Endothelial cell of umbilical vein (primary cell): ENCODE results near the gene SPON2. TPM values are rescaled to one million over a fixed set of nuclear protein-coding genes. Genes with fewer than 3 reads are reported as not detected.

Source experiments
- BruUV-seq: library from RNA; stranded (reverse); fragments of 400-500 nt; replicated peaks from 2 replicates; lab custom pipeline; 2021; lab: Mats Ljungman, UMichigan
- CTCF ChIA-PET: fragments of 300-600, 350-600 bp; sonication (Branson Sonifier 250); formaldehyde crosslinking; loops from one replicate; lab custom pipeline; 2021; ENCODE audit warnings: antibody characterized with exemption, inconsistent platforms; lab: Charles Lee
- POLR2A ChIA-PET: fragments of 300-600, 350-600 bp; sonication (Branson Sonifier 250); formaldehyde crosslinking; loops from one replicate; lab custom pipeline; 2021; ENCODE audit warnings: antibody characterized with exemption, inconsistent platforms; lab: Charles Lee
- DNase-seq: peaks from one replicate; pipeline ENCODE4 v3.0.0-alpha.2; 2011; ENCODE audit warnings: low read depth, low spot score
- FAIRE-seq: peaks from 2 replicates; lab custom pipeline; 2011; peaks lifted over from hg19 to GRCh38; lab: Jason Lieb, UNC
- H2AFZ ChIP-seq: 2 replicates; pipeline ENCODE4 v1.6.0; 2012; ENCODE audit warnings: low read depth, low read length, control low read depth, inconsistent platforms
- H3K27ac ChIP-seq: 2 replicates; pipeline ENCODE4 v1.5.1; 2011; ENCODE audit warnings: low read depth, mild to moderate bottlenecking, control low read depth, low read length, moderate library complexity; ENCODE audit not compliant: insufficient read depth
- H3K27me3 ChIP-seq, 2 experiments: 2 replicates each; pipeline versions ENCODE4 v1.6.0 to v1.6.1; 2011; ENCODE audit warnings: low read length in 2 of 2, mixed read lengths in 1 of 2; ENCODE audit not compliant: control insufficient read depth in 2 of 2, insufficient read depth in 2 of 2
- H3K36me3 ChIP-seq, 2 experiments: 2 replicates in 1 of 2; 3 replicates in 1 of 2; pipeline ENCODE4 v1.5.1; 2011; ENCODE audit warnings: low read length in 2 of 2, mild to moderate bottlenecking in 1 of 2, moderate library complexity in 1 of 2; ENCODE audit not compliant: control insufficient read depth in 2 of 2, insufficient read depth in 2 of 2; ENCODE audit errors: extremely low read depth in 1 of 2
- H3K4me1 ChIP-seq: 3 replicates; pipeline ENCODE4 v1.5.1; 2011; ENCODE audit warnings: mild to moderate bottlenecking, low read length; ENCODE audit not compliant: control insufficient read depth, insufficient read depth; ENCODE audit errors: extremely low read depth
- H3K4me2 ChIP-seq: 2 replicates; pipeline ENCODE4 v1.6.1; 2011; ENCODE audit warnings: low read length, control low read depth, mixed read lengths; ENCODE audit not compliant: insufficient read depth
- H3K4me3 ChIP-seq, 3 experiments: fragments of 200-600 bp in 1 of 3; sonication (generic), shearing (Covaris generic) in 1 of 3; replicated peaks in 1 of 3; 2 replicates each; pipeline ENCODE4 v1.5.1; 2011 to 2016; ENCODE audit warnings: control low read depth in 3 of 3, low read length in 3 of 3, mild to moderate bottlenecking in 2 of 3, inconsistent platforms in 1 of 3, low read depth in 1 of 3, moderate library complexity in 1 of 3; ENCODE audit not compliant: insufficient read depth in 1 of 3
- H3K79me2 ChIP-seq: 2 replicates; pipeline ENCODE4 v1.6.0; 2012; ENCODE audit warnings: low read length, inconsistent platforms; ENCODE audit not compliant: control insufficient read depth, insufficient read depth
- H3K9ac ChIP-seq: replicated peaks from 2 replicates; pipeline ENCODE3; 2011; ENCODE audit warnings: low read length, control low read depth; ENCODE audit not compliant: insufficient read depth; ENCODE audit errors: extremely low read depth
- H3K9me1 ChIP-seq: replicated peaks from 3 replicates; pipeline ENCODE4 v1.6.0; 2011; ENCODE audit warnings: mild to moderate bottlenecking, low read length; ENCODE audit not compliant: control insufficient read depth, insufficient read depth; ENCODE audit errors: extremely low read depth
- H3K9me3 ChIP-seq: replicated peaks from 2 replicates; pipeline ENCODE4 v1.5.1; 2012; ENCODE audit warnings: low read length, inconsistent platforms; ENCODE audit not compliant: control insufficient read depth, insufficient read depth
- H4K20me1 ChIP-seq: replicated peaks from 2 replicates; pipeline ENCODE3; 2011; ENCODE audit warnings: mild to moderate bottlenecking, low read length; ENCODE audit not compliant: control insufficient read depth, insufficient read depth; ENCODE audit errors: extremely low read depth
- CTCF ChIP-seq, 2 donors: IDR thresholded peaks; 1 replicate in 1 of 2; 2 replicates in 1 of 2; pipeline ENCODE4 v1.5.1; 2011; ENCODE audit warnings: low read length in 2 of 2, mild to moderate bottlenecking in 2 of 2, moderate library complexity in 2 of 2, control low read depth in 1 of 2, inconsistent platforms in 1 of 2, low read depth in 1 of 2; ENCODE audit not compliant: insufficient read depth in 1 of 2; ENCODE audit errors: extremely low read depth in 1 of 2
- EZH2 ChIP-seq: IDR thresholded peaks from 2 replicates; pipeline ENCODE4 v1.6.1; 2012; ENCODE audit warnings: borderline replicate concordance, low read depth, mild to moderate bottlenecking, moderate library complexity, low read length, inconsistent platforms; ENCODE audit not compliant: severe bottlenecking
- FOS ChIP-seq: IDR thresholded peaks from 2 replicates; pipeline ENCODE4 v1.6.1; 2011; ENCODE audit warnings: mild to moderate bottlenecking, low read length, moderate library complexity, borderline replicate concordance; ENCODE audit not compliant: insufficient read depth
- GATA2 ChIP-seq: IDR thresholded peaks from 2 replicates; pipeline ENCODE4 v1.7.0; 2011; ENCODE audit warnings: low read depth, mild to moderate bottlenecking, moderate library complexity, mixed read lengths, low read length; ENCODE audit not compliant: insufficient read length, insufficient read depth
- JUN ChIP-seq: IDR thresholded peaks from 2 replicates; pipeline ENCODE4 v1.6.1; 2011; ENCODE audit warnings: borderline replicate concordance, low read depth; ENCODE audit not compliant: insufficient read length, insufficient read depth
- MAX ChIP-seq: IDR thresholded peaks from 2 replicates; pipeline ENCODE4 v1.6.1; 2011; ENCODE audit not compliant: insufficient read depth, insufficient read length
- MYC ChIP-seq: IDR thresholded peaks from one replicate; pipeline ENCODE4 v1.6.1; 2011; ENCODE audit warnings: mild to moderate bottlenecking, low read depth, low read length
- POLR2A ChIP-seq: IDR thresholded peaks from 2 replicates; pipeline ENCODE4 v1.6.1; 2012; ENCODE audit warnings: low read depth, mild to moderate bottlenecking, control low read depth, low read length
- dilution Hi-C: fragments of 300-500 bp; cut with MboI; formaldehyde crosslinking; loops from one replicate; pipeline ENCODE4 v1.15.0; 2019; ENCODE audit warnings: low sequenced_read_pairs; ENCODE audit not compliant: extremely low pct_ligation_motif_present
- intact Hi-C: fragments of 100-400 bp; cut with micrococcal nuclease; formaldehyde crosslinking; loops from one replicate; pipeline ENCODE4 v1.10.0; 2022
- polyA plus RNA-seq, 4 experiments: library from polyadenylated mRNA; depleted of rRNA in 3 of 4; stranded (reverse) in 3 of 4; unstranded in 1 of 4; fragments of >200 nt; gene quantifications; 2 replicates each; pipeline versions ENCODE4 v1.2.1 to v1.2.3, GENCODE V29; 2011 to 2012; ENCODE audit warnings: missing spikeins in 1 of 4
- total RNA-seq: library from RNA; stranded (reverse); gene quantifications from 2 replicates; pipeline ENCODE4 v1.2.3, GENCODE V29; 2021

SPON2 gene
- total and polyA plus RNA-seq, 2 donors (not counting 3 experiments of a cell fraction or from before 2014, with no cell fraction given) = 0.04 TPM; not detected in 1

DNA sequence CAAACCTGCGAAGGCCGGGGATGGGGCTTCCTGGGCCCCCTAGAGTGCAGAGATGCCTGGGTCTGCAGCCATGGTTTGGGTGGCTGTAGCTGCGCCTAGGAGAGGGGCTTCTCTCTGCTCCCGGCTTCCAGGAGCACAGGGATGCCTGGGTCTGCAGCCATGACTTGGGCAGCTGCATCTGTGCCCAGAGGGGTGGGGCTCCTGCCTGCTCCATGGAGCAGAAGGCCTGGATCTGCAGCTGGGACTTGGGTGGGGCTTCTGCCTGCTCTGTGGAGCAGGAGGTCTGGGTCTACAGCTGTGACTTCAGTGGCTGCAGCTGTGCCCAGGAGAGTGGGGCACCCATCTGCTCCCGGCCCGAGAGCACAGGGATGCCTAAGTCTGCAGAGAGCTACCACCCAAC lies 20.8 kb downstream of the SPON2 start:
- CTCF ChIA-PET = no interaction called here

More for the DNA sequence above, 20.8 kb downstream of the SPON2 start:
- H2AFZ ChIP-seq = no peak overlapping the region
- no peaks in the 10 kb centered on the region for H3K9me1 ChIP-seq
- no peaks in the 10 kb centered on the region for H3K27me3 ChIP-seq
- no peak for TF ChIP-seq MYC
- TF ChIP-seq MAX = no peak
- no peak for TF ChIP-seq CTCF (IDR thresholded peaks at IDR 0.05; ENCODE audit: extremely low read depth in 1 of 2, insufficient read depth in 1 of 2, low read depth in 1 of 2, low read length in 2 of 2)
- TF ChIP-seq EZH2 = no peak
- no peak for TF ChIP-seq POLR2A
- TF ChIP-seq GATA2 = no peak
- no peak for TF ChIP-seq JUN
- TF ChIP-seq FOS = no peak
- DNase-seq (no peak), FAIRE-seq (no peak)
- no peaks in the 10 kb centered on the region for H4K20me1 ChIP-seq
- H3K9ac ChIP-seq = no peak overlapping the region
- intact Hi-C loops (no loop called here), dilution Hi-C loops (no loop called here)
- no peaks in the 10 kb centered on the region for H3K79me2 ChIP-seq
- no peaks in the 10 kb centered on the region for H3K9me3 ChIP-seq
- H3K4me2 ChIP-seq = no peak overlapping the region
- POLR2A ChIA-PET = no interaction called here
- BruUV-seq = no TSS peak
- no peaks in the 10 kb centered on the region for H3K36me3 ChIP-seq
- H3K4me3 ChIP-seq = no peak overlapping the region
- H3K27ac ChIP-seq = no peak overlapping the region
- H3K4me1 ChIP-seq = no peaks in the 10 kb centered on the region
